Endothelial cell of umbilical vein (primary cell): ENCODE measurements around the gene RADIL. TPM values are rescaled to one million over a fixed set of nuclear protein-coding genes. Genes with fewer than 3 reads are reported as not detected.

ENCODE experiments used
- BruUV-seq: library from RNA; stranded (reverse); fragments of 400-500 nt; replicated peaks from 2 replicates; lab custom pipeline; 2021; lab: Mats Ljungman, UMichigan
- CTCF ChIA-PET: fragments of 300-600, 350-600 bp; sonication (Branson Sonifier 250); formaldehyde crosslinking; loops from one replicate; lab custom pipeline; 2021; ENCODE audit warnings: antibody characterized with exemption, inconsistent platforms; lab: Charles Lee
- POLR2A ChIA-PET: fragments of 300-600, 350-600 bp; sonication (Branson Sonifier 250); formaldehyde crosslinking; loops from one replicate; lab custom pipeline; 2021; ENCODE audit warnings: antibody characterized with exemption, inconsistent platforms; lab: Charles Lee
- DNase-seq: peaks from one replicate; pipeline ENCODE4 v3.0.0-alpha.2; 2011; ENCODE audit warnings: low read depth, low spot score
- FAIRE-seq: peaks from 2 replicates; lab custom pipeline; 2011; peaks lifted over from hg19 to GRCh38; lab: Jason Lieb, UNC
- H2AFZ ChIP-seq: 2 replicates; pipeline ENCODE4 v1.6.0; 2012; ENCODE audit warnings: low read depth, low read length, control low read depth, inconsistent platforms
- H3K27ac ChIP-seq: 2 replicates; pipeline ENCODE4 v1.5.1; 2011; ENCODE audit warnings: low read depth, mild to moderate bottlenecking, control low read depth, low read length, moderate library complexity; ENCODE audit not compliant: insufficient read depth
- H3K27me3 ChIP-seq, 2 experiments: 2 replicates each; pipeline versions ENCODE4 v1.6.0 to v1.6.1; 2011; ENCODE audit warnings: low read length in 2 of 2, mixed read lengths in 1 of 2; ENCODE audit not compliant: control insufficient read depth in 2 of 2, insufficient read depth in 2 of 2
- H3K36me3 ChIP-seq, 2 experiments: 2 replicates in 1 of 2; 3 replicates in 1 of 2; pipeline ENCODE4 v1.5.1; 2011; ENCODE audit warnings: low read length in 2 of 2, mild to moderate bottlenecking in 1 of 2, moderate library complexity in 1 of 2; ENCODE audit not compliant: control insufficient read depth in 2 of 2, insufficient read depth in 2 of 2; ENCODE audit errors: extremely low read depth in 1 of 2
- H3K4me1 ChIP-seq: 3 replicates; pipeline ENCODE4 v1.5.1; 2011; ENCODE audit warnings: mild to moderate bottlenecking, low read length; ENCODE audit not compliant: control insufficient read depth, insufficient read depth; ENCODE audit errors: extremely low read depth
- H3K4me2 ChIP-seq: 2 replicates; pipeline ENCODE4 v1.6.1; 2011; ENCODE audit warnings: low read length, control low read depth, mixed read lengths; ENCODE audit not compliant: insufficient read depth
- H3K4me3 ChIP-seq, 3 experiments: fragments of 200-600 bp in 1 of 3; sonication (generic), shearing (Covaris generic) in 1 of 3; replicated peaks in 1 of 3; 2 replicates each; pipeline ENCODE4 v1.5.1; 2011 to 2016; ENCODE audit warnings: control low read depth in 3 of 3, low read length in 3 of 3, mild to moderate bottlenecking in 2 of 3, inconsistent platforms in 1 of 3, low read depth in 1 of 3, moderate library complexity in 1 of 3; ENCODE audit not compliant: insufficient read depth in 1 of 3
- H3K79me2 ChIP-seq: 2 replicates; pipeline ENCODE4 v1.6.0; 2012; ENCODE audit warnings: low read length, inconsistent platforms; ENCODE audit not compliant: control insufficient read depth, insufficient read depth
- H3K9ac ChIP-seq: replicated peaks from 2 replicates; pipeline ENCODE3; 2011; ENCODE audit warnings: low read length, control low read depth; ENCODE audit not compliant: insufficient read depth; ENCODE audit errors: extremely low read depth
- H3K9me1 ChIP-seq: replicated peaks from 3 replicates; pipeline ENCODE4 v1.6.0; 2011; ENCODE audit warnings: mild to moderate bottlenecking, low read length; ENCODE audit not compliant: control insufficient read depth, insufficient read depth; ENCODE audit errors: extremely low read depth
- H3K9me3 ChIP-seq: replicated peaks from 2 replicates; pipeline ENCODE4 v1.5.1; 2012; ENCODE audit warnings: low read length, inconsistent platforms; ENCODE audit not compliant: control insufficient read depth, insufficient read depth
- H4K20me1 ChIP-seq: replicated peaks from 2 replicates; pipeline ENCODE3; 2011; ENCODE audit warnings: mild to moderate bottlenecking, low read length; ENCODE audit not compliant: control insufficient read depth, insufficient read depth; ENCODE audit errors: extremely low read depth
- EZH2 ChIP-seq: IDR thresholded peaks from 2 replicates; pipeline ENCODE4 v1.6.1; 2012; ENCODE audit warnings: borderline replicate concordance, low read depth, mild to moderate bottlenecking, moderate library complexity, low read length, inconsistent platforms; ENCODE audit not compliant: severe bottlenecking
- FOS ChIP-seq: IDR thresholded peaks from 2 replicates; pipeline ENCODE4 v1.6.1; 2011; ENCODE audit warnings: mild to moderate bottlenecking, low read length, moderate library complexity, borderline replicate concordance; ENCODE audit not compliant: insufficient read depth
- GATA2 ChIP-seq: IDR thresholded peaks from 2 replicates; pipeline ENCODE4 v1.7.0; 2011; ENCODE audit warnings: low read depth, mild to moderate bottlenecking, moderate library complexity, mixed read lengths, low read length; ENCODE audit not compliant: insufficient read length, insufficient read depth
- JUN ChIP-seq: IDR thresholded peaks from 2 replicates; pipeline ENCODE4 v1.6.1; 2011; ENCODE audit warnings: borderline replicate concordance, low read depth; ENCODE audit not compliant: insufficient read length, insufficient read depth
- MYC ChIP-seq: IDR thresholded peaks from one replicate; pipeline ENCODE4 v1.6.1; 2011; ENCODE audit warnings: mild to moderate bottlenecking, low read depth, low read length
- POLR2A ChIP-seq: IDR thresholded peaks from 2 replicates; pipeline ENCODE4 v1.6.1; 2012; ENCODE audit warnings: low read depth, mild to moderate bottlenecking, control low read depth, low read length
- POLR2AphosphoS5 ChIP-seq: IDR thresholded peaks from 2 replicates; pipeline ENCODE4 v1.6.1; 2012; ENCODE audit warnings: low read depth, mild to moderate bottlenecking, control low read depth, low read length, moderate library complexity; ENCODE audit not compliant: insufficient read depth
- dilution Hi-C: fragments of 300-500 bp; cut with MboI; formaldehyde crosslinking; loops from one replicate; pipeline ENCODE4 v1.15.0; 2019; ENCODE audit warnings: low sequenced_read_pairs; ENCODE audit not compliant: extremely low pct_ligation_motif_present
- intact Hi-C: fragments of 100-400 bp; cut with micrococcal nuclease; formaldehyde crosslinking; loops from one replicate; pipeline ENCODE4 v1.10.0; 2022
- polyA plus RNA-seq, 4 experiments: library from polyadenylated mRNA; depleted of rRNA in 3 of 4; stranded (reverse) in 3 of 4; unstranded in 1 of 4; fragments of >200 nt; gene quantifications; 2 replicates each; pipeline versions ENCODE4 v1.2.1 to v1.2.3, GENCODE V29; 2011 to 2012; ENCODE audit warnings: missing spikeins in 1 of 4
- total RNA-seq: library from RNA; stranded (reverse); gene quantifications from 2 replicates; pipeline ENCODE4 v1.2.3, GENCODE V29; 2021
- TF ChIP-seq, protein P1 (sequence below), 2 donors: IDR thresholded peaks; 1 replicate in 1 of 2; 2 replicates in 1 of 2; pipeline ENCODE4 v1.5.1; 2011; ENCODE audit warnings: low read length in 2 of 2, mild to moderate bottlenecking in 2 of 2, moderate library complexity in 2 of 2, control low read depth in 1 of 2, inconsistent platforms in 1 of 2, low read depth in 1 of 2; ENCODE audit not compliant: insufficient read depth in 1 of 2; ENCODE audit errors: extremely low read depth in 1 of 2
- TF ChIP-seq, protein P2 (sequence below): IDR thresholded peaks from 2 replicates; pipeline ENCODE4 v1.6.1; 2011; ENCODE audit not compliant: insufficient read depth, insufficient read length

The RADIL gene
- total and polyA plus RNA-seq, 2 donors (not counting 3 experiments of a cell fraction or from before 2014, with no cell fraction given), result 1.2 to 2.5 TPM

DNA sequence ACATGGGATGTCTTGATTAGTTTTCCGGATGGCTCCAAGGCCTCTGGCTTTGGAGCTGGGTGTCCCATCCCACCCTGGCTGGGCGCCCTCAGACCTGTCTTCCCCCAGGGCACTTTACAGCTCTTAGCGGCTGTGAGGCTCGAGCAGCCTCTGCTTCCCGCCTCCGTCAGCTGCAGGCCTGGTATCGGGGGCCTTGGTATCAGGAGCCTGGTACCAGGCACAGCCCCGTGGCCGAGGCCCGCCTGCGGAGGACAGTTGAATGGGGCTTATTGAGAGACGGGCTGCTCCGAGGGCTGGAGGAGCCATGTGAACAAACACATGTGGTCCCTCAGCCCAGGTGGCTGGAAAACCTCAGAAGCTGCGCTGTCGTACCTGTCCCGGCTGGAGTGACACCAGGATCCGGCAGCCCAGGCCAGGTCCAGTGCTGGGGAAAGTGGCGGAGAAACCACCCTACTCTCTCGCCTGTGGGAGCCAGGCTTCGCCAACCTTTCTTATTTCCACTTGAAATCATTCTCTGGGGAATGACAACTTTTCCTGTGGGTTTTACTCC lies 132.0 kb downstream of the RADIL start:
- Histone ChIP-seq H3K9me1 (no peaks in the 10 kb centered on the region), H3K27ac (no peak overlapping the region), H3K4me2 (no peak overlapping the region), H3K27me3 (no peaks in the 10 kb centered on the region), H3K4me1 (peaks cover 28% of the 10 kb centered on the region), H3K36me3 (peaks cover 7 to 12% of the 10 kb centered on the region in 2 experiments), H2AFZ (no peak overlapping the region), H3K4me3 (no peak overlapping the region), H3K9ac (no peak overlapping the region), H3K9me3 (no peaks in the 10 kb centered on the region), H4K20me1 (no peaks in the 10 kb centered on the region), H3K79me2 (peaks cover 43% of the 10 kb centered on the region)
- no peak for FAIRE-seq
- intact Hi-C loops, result no loop called here
- DNase-seq, result no peak
- dilution Hi-C loops, result no loop called here
- no TSS peak for BruUV-seq
- TF ChIP-seq EZH2 (no peak), POLR2AphosphoS5 (no peak), GATA2 (no peak), JUN (no peak), FOS (no peak), MYC (no peak), POLR2A (no peak)
- TF ChIP-seq, protein P1, sequence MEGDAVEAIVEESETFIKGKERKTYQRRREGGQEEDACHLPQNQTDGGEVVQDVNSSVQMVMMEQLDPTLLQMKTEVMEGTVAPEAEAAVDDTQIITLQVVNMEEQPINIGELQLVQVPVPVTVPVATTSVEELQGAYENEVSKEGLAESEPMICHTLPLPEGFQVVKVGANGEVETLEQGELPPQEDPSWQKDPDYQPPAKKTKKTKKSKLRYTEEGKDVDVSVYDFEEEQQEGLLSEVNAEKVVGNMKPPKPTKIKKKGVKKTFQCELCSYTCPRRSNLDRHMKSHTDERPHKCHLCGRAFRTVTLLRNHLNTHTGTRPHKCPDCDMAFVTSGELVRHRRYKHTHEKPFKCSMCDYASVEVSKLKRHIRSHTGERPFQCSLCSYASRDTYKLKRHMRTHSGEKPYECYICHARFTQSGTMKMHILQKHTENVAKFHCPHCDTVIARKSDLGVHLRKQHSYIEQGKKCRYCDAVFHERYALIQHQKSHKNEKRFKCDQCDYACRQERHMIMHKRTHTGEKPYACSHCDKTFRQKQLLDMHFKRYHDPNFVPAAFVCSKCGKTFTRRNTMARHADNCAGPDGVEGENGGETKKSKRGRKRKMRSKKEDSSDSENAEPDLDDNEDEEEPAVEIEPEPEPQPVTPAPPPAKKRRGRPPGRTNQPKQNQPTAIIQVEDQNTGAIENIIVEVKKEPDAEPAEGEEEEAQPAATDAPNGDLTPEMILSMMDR (IDR thresholded peaks at IDR 0.05; ENCODE audit: extremely low read depth in 1 of 2, insufficient read depth in 1 of 2, low read depth in 1 of 2, low read length in 2 of 2), result no peak
- TF ChIP-seq, protein P2, sequence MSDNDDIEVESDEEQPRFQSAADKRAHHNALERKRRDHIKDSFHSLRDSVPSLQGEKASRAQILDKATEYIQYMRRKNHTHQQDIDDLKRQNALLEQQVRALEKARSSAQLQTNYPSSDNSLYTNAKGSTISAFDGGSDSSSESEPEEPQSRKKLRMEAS, result no peak
- POLR2A ChIA-PET, result no interaction called here
- CTCF ChIA-PET, result interaction anchor here (1.5 to 1.6 kb wide), 2 partner anchors 27 to 48 kb away, joined by 3 to 4 read pairs; no protein-coding TSS in a partner anchor
